Upper lobe of left lung (tissue), 6 donors: Measurements from ENCODE around the gene DAPK3. TPM values are rescaled to one million over a fixed set of nuclear protein-coding genes. Genes with fewer than 3 reads are reported as not detected.
A peak's percentile ranks its signal among the peaks of the same experiment; 100 is the strongest.
"Not testable (repeated sequence)": the region's sequence is repeated elsewhere in the genome, so short reads cannot be mapped to it uniquely, and the experiment has no call there.

Experiments used
- ATAC-seq, 2 donors: fragments of 200-7000 bp; cut with Tn5 transposase; one replicate each; pipeline ENCODE4 v1.9.1; 2022; ENCODE audit warnings: mild to moderate bottlenecking in 2 of 2, moderate library complexity in 2 of 2; ENCODE audit not compliant: low FRiP score in 2 of 2
- DNase-seq, 2 donors: peaks; one replicate each; pipeline ENCODE4 v3.0.0-alpha.2; 2019 to 2020
- H3K27ac ChIP-seq, 4 donors: fragments of 200-600 bp; sonication (generic); one replicate each; pipeline ENCODE4 v1.5.1; 2016 to 2019
- H3K27me3 ChIP-seq, 4 donors: fragments of 200-600 bp; sonication (generic); one replicate each; pipeline ENCODE4 v1.5.1; 2017 to 2019
- H3K36me3 ChIP-seq, 4 donors: fragments of 200-600 bp; sonication (generic); one replicate each; pipeline ENCODE4 v1.5.1; 2016 to 2019
- H3K4me1 ChIP-seq, 4 donors: fragments of 200-600 bp; sonication (generic); one replicate each; pipeline ENCODE4 v1.5.1; 2018 to 2019
- H3K4me3 ChIP-seq, 4 donors: fragments of 200-600 bp; sonication (generic); one replicate each; pipeline ENCODE4 v1.5.1; 2017 to 2019; ENCODE audit warnings: mild to moderate bottlenecking in 2 of 4, moderate library complexity in 1 of 4
- H3K9me3 ChIP-seq, 4 donors: fragments of 200-600 bp; sonication (generic); one replicate each; pipeline ENCODE4 v1.5.1; 2018 to 2019
- CTCF ChIP-seq, 6 experiments: fragments of 450-650 bp in 4 of 6; fragments of 200-600 bp in 2 of 6; sonication (generic) in 2 of 6; IDR thresholded peaks; one replicate each; pipeline ENCODE4 v1.5.1; 2016 to 2019; ENCODE audit warnings: antibody characterized with exemption in 6 of 6
- EP300 ChIP-seq, 4 donors: sonication (generic); formaldehyde crosslinking; IDR thresholded peaks; one replicate each; pipeline ENCODE4 v1.5.1; 2017; ENCODE audit warnings: antibody characterized with exemption in 4 of 4, control low read depth in 2 of 4
- POLR2A ChIP-seq, 4 donors: fragments of 450-650 bp; IDR thresholded peaks; one replicate each; pipeline ENCODE4 v1.5.1; 2016 to 2017; ENCODE audit warnings: antibody characterized with exemption in 4 of 4, mild to moderate bottlenecking in 2 of 4
- POLR2AphosphoS5 ChIP-seq, 2 donors: sonication (generic); formaldehyde crosslinking; IDR thresholded peaks; one replicate each; pipeline ENCODE4 v1.5.1; 2017; ENCODE audit warnings: antibody characterized with exemption in 2 of 2
- WGBS, 2 donors: methylation state at CpG; one replicate each; pipeline ENCODE4 v1.1.5; 2017 to 2018; 5-methylcytosine and 5-hydroxymethylcytosine counted together
- total RNA-seq, 6 donors: library from RNA; depleted of rRNA in 4 of 6; stranded (reverse); fragments of >200 nt in 4 of 6; gene quantifications; one replicate each; pipeline versions ENCODE4 v1.1.0 to v1.2.1, GENCODE V29; 2016 to 2021
- donor health status: DM: no; HTN: no; CAD: no; lungs with moderate emphysema.
- donor health status: DM: no; HTN: yes; CAD: no; lungs with severe emphysema.

The DAPK3 gene
- total RNA-seq, 6 donors from 2014 or later = 54.3 to 107 (median 80.6) TPM

GRCh38 chr19:3959766-3960131 is 11.2 kb downstream of the DAPK3 start:
- Histone ChIP-seq H3K36me3 (peaks cover 30 to 91% (median 80%) of the 10 kb centered on the region in 4 donors), H3K27me3 (no peaks in the 10 kb centered on the region), H3K4me1 (peaks cover 0 to 2% (median 0%) of the 10 kb centered on the region in 4 donors), H3K27ac (no peak overlapping the region), H3K9me3 (no peaks in the 10 kb centered on the region), H3K4me3 (no peak overlapping the region)
- TF ChIP-seq CTCF (IDR thresholded peaks at IDR 0.05) = no peak
- TF ChIP-seq POLR2A (IDR thresholded peaks at IDR 0.05) = no peak
- WGBS, 2 donors = 97 to 99% methylated on average over 11 to 15 of the region's 15 CpGs
- ATAC-seq = no peak
- DNase-seq = no peak

- WGBS, 2 donors = 96 to 97% methylated on average over 64 to 78 of the region's 86 CpGs
- no peaks in the 10 kb centered on the region for H3K9me3 ChIP-seq
- no peaks in the 10 kb centered on the region for H3K4me1 ChIP-seq
- DNase-seq = peak in 1 of 2 donors; percentile 83
- H3K36me3 ChIP-seq = peaks cover 27 to 85% (median 74%) of the 10 kb centered on the region in 4 donors
- peak in 1 of 2 donors; percentile 19 for ATAC-seq
- H3K4me3 ChIP-seq = no peak overlapping the region
- H3K27ac ChIP-seq = no peak overlapping the region
- TF ChIP-seq CTCF (IDR thresholded peaks at IDR 0.05) (no peak), POLR2A (IDR thresholded peaks at IDR 0.05) (no peak), POLR2AphosphoS5 (IDR thresholded peaks at IDR 0.05) (no peak), EP300 (IDR thresholded peaks at IDR 0.05) (no peak)
- H3K27me3 ChIP-seq = no peaks in the 10 kb centered on the region
Measured at GRCh38 chr19:3958836-3959765, 11.8 kb downstream of the DAPK3 start.

- DNase-seq = no peak
- H3K27me3 ChIP-seq = peaks cover 0 to 2% (median 0%) of the 10 kb centered on the region in 4 donors
- no peak for TF ChIP-seq POLR2AphosphoS5 (IDR thresholded peaks at IDR 0.05)
- no peak for TF ChIP-seq CTCF (IDR thresholded peaks at IDR 0.05)
- no peak for TF ChIP-seq EP300 (IDR thresholded peaks at IDR 0.05)
- TF ChIP-seq POLR2A (IDR thresholded peaks at IDR 0.05) = no peak
- H3K9me3 ChIP-seq = no peaks in the 10 kb centered on the region
- H3K36me3 ChIP-seq = peaks cover 20 to 51% (median 44%) of the 10 kb centered on the region in 4 donors
- peaks cover 0 to 12% (median 2%) of the 10 kb centered on the region in 4 donors for H3K4me1 ChIP-seq
- no peak overlapping the region for H3K4me3 ChIP-seq
- ATAC-seq = no peak
- 87 to 93% methylated on average over 7 to 8 of the region's 10 CpGs for WGBS, 2 donors
- no peak overlapping the region for H3K27ac ChIP-seq
Measured at GRCh38 chr19:3955688-3956087, 15.2 kb downstream of the DAPK3 start.

DNA sequence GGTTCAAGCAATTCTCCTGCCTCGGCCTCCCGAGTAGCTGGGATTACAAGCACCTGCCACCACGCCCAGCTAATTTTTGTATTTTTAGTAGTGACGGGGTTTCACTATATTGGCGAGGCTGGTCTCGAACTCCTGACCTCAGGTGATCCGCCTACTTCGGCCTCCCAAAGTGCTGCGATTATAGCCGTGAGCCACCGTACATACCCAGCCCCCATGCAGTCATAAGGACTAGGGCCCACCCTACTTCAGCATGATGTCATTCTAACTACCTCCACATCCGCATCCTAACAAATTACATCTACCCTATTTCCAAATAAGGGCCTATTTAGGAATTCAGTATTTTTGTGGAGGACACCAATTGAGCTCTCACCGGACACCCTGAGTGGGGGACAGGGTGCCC is 15.6 kb downstream of the DAPK3 start:
- H3K4me1 ChIP-seq = peaks cover 0 to 16% (median 5%) of the 10 kb centered on the region in 4 donors
- WGBS, 2 donors = 90 to 96% methylated on average over 13 of the region's 13 CpGs
- peaks cover 16 to 47% (median 40%) of the 10 kb centered on the region in 4 donors for H3K36me3 ChIP-seq
- not testable (repeated sequence) for H3K4me3 ChIP-seq, H3K27me3 ChIP-seq, H3K9me3 ChIP-seq, ATAC-seq, DNase-seq, H3K27ac ChIP-seq

GRCh38 chr19:3954107-3954506 is 16.8 kb downstream of the DAPK3 start:
- ATAC-seq (no peak), DNase-seq (no peak)
- H3K36me3 ChIP-seq = peaks cover 6 to 35% (median 28%) of the 10 kb centered on the region in 4 donors
- no peak for TF ChIP-seq CTCF (IDR thresholded peaks at IDR 0.05)
- TF ChIP-seq POLR2A (IDR thresholded peaks at IDR 0.05) = no peak
- no peak for TF ChIP-seq POLR2AphosphoS5 (IDR thresholded peaks at IDR 0.05)
- TF ChIP-seq EP300 (IDR thresholded peaks at IDR 0.05) = no peak
- H3K4me1 ChIP-seq = peaks cover 0 to 16% (median 6%) of the 10 kb centered on the region in 4 donors
- no peak overlapping the region for H3K27ac ChIP-seq
- no peaks in the 10 kb centered on the region for H3K9me3 ChIP-seq
- 91% methylated on average over 1 to 12 of the region's 12 CpGs for WGBS, 2 donors
- H3K4me3 ChIP-seq = no peak overlapping the region
- peaks cover 0 to 6% (median 0%) of the 10 kb centered on the region in 4 donors for H3K27me3 ChIP-seq

DNA sequence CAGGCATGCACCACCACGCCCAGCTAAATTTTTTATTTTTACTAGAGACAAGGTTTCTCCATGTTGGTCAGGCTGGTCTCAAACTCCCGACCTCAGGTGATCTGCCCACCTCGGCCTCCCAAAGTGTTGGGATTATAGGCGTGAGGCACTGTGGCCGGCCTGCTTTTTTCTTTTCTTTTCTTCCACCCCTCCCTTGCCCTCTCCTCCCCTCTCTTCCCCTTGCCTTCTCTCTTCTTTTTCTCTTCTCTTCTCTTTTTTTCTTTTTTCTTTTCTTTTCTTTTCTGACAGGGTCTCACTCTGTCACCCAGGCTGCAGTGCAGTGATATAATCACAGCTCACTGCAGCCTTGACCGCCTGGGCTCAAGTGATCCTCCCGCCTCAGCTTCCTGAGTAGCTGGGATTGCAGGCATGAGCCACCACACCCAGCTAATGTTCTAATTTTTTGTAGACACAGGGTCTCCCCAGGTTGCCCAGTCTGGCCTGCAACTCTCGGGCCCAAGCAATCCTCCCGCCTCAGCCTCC is 18.1 kb downstream of the DAPK3 start:
- ATAC-seq = not testable (repeated sequence)
- WGBS, 2 donors = 84 to 88% methylated on average over 8 to 9 of the region's 9 CpGs

More for the DNA sequence above, 18.1 kb downstream of the DAPK3 start:
- DNase-seq, H3K27me3 ChIP-seq, H3K4me3 ChIP-seq, H3K27ac ChIP-seq, H3K9me3 ChIP-seq: not testable (repeated sequence)
- Histone ChIP-seq H3K4me1 (peaks cover 0 to 16% (median 6%) of the 10 kb centered on the region in 4 donors), H3K36me3 (peaks cover 0 to 22% (median 15%) of the 10 kb centered on the region in 4 donors)
